ENCODE data around the gene MARCHF9.

MARCHF9 gene

DNA sequence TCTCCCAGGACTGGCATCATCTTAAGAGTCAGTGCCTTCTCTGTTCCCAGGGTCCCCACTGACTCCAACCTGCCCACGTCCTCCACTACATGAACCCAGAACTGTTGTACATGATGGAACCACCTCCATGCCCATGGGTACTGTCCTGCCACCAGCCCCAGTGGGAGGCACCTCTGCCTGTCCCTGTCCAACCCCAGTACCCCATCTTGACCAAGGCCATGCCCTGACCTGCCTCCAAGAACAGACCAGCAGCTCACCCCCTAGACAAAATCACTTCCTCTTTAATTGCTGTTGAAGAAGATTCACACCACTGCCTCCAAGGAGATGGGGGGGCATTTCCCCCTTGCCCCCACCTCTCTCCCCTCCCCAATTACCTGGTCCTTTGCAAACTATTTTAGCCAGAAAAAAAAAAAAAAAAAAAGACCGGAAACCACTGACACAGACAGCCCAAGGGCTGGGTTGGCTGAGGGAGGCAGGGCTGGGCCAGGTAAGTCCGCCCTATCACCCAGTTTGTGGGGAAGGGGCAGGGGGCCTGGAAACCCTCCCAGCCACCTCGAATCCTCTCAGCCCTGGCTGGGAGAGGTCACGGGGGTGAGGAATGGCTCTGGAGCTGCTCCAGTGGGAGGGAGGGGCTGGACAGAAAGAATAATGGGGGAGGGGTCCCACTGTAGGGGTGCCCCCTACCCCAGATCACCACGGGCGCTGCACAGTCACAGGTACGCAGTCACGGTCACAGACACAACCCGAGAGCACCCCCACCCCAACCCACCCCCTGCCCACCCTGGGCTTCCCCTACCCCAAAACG lies 29.8 kb upstream of the MARCHF9 start:
- no peak for DNase-seq

DNA sequence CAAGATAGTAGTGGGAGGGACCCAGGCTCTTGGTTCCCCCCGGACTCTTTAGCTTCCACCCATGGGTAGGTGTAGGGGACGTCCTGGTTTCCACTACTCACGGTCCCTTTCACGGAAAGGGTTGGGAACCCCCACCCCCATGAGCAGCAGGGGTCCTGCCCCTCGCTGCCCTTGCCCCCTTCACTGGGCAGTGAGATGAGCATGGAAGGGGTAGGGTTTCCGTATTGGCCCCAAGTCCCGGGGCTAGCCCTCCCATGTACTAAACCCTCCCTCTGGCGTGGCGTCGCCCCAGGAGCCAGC lies 29.1 kb upstream of the MARCHF9 start:
- no peak for DNase-seq

DNA sequence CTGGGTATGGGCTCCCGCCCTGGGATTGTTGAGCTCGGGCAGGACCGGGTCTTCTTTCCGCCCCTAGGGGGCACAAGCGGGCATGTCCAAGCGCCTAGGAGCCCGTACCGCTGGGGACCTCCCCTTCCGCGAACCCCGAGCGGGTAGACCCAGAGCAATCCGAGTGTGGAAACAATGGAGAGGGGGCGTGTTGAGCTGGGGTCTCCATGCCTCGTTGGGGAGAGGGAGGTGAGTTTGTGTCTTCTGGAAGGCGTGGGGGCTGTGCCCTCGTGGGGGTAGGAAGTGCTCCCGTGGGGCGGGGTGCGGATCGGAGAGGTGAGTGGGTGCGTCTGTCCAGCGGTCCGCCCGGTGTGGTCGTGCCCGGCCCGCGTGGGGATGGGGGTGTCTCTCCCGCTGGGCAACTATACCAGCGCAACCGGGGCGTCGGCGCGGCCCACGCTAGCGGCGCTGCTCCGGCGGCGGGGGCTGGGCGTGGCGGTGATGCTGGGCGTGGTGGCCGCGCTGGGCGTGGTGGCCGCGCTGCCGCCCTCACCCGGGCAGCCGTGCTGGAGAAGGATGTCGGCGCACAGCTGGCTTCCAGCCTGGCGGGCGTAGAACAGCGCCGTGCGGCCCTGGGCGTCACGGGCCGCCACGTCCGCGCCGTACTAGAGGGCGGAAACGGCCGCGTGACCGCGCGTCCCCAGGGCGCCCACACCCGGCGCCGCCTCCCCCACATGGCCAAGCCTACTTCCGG lies 28.6 kb upstream of the MARCHF9 start:
- DNase-seq = no peak

DNA sequence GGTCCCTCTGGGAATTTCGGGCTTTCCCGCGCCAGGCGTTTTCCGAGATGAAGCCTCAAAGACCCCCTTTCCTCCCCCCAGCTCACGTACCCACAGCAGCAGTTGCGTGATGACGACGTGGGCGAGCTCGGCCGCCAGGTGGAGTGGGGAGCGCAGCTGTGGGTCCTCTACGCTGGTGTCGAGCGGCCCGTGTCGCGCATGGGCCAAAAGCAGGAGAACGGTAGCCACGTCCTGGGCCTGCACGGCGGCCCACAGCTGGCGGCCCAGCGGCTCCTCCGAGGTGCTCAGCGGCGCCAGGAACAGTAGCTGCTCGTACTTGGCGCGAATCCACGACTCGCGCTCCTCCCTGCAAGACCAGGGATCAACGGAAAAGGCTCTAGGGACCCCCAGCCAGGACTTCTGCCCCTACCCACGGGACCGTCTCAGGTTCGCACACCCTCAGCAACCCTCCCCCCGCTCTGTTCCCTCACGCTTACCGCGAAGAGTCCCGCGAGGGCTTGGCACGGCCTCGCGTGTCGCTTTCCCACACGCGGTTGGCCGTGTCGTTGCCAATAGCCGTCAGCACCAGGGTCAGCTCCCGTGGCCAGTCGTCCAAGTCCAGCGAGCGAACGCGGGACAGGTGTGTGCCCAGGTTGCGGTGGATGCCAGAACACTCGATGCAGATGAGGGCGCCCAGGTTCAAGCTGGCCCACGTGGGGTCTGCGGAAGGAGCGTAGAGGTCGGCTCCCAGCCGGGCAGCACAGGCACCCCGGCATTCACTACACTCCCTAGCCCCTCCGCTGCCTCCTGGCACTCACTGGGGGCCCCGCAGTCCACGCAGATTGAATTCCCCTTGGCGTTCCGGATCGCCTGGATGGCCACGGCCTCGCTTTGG lies 27.8 kb upstream of the MARCHF9 start:
- no peak for DNase-seq

DNA sequence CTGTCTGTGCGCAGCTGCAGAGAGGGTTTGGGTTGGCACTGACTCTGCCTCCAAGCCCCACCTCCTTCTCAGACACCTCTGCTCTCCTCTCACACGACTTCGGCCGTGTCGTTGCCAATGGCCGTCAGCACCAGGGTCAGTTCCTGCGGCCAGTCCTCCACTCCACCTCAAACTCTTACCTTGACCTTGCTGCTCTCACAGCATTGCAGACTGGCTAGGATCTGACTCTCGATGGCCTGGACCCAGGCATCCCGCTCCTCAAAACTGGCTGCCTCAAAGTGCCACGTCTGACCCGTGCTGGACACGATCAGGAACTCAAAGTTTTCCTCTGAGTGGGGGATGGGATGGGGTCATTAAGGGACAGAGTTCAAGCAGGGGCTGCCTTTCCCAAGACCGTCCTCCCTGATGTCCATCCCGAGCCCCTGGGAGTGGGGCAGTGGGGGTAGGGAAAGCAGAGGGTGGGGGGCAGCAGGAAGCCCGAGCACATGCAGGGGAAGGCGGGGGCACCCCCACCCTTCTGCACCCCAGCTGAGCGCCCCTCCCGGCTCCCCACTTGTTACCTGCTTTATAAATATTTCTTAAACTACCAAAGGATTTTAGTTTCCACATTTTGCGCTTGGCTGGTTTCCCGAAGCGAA lies 27.0 kb upstream of the MARCHF9 start:
- DNase-seq = no peak

DNA sequence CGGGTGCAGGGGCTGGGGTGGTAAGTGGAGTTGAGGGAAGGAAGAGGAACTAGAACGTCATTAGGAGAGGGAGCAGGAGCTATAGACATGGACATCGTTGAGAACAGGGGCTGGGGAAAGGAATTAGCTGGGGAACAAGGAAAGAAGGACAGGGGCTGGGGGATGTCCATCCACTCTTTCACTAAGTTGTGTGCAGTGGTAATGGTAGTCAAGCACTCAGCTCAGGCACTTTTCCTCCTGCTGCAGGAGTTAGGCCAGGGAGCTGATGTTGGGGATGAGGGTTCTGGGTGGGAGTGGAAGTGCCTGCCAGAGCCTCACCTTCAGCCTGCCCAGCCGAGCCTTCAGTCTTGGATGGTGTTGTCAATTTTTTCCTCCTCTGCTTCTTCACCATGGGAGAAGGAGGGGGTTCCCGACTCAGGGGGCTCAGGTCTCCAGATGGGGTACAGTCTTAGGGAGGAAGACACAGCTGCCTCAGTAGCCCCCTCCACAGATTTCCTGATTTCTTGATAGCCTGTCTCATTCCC lies 25.5 kb upstream of the MARCHF9 start:
- DNase-seq = no peak

DNA sequence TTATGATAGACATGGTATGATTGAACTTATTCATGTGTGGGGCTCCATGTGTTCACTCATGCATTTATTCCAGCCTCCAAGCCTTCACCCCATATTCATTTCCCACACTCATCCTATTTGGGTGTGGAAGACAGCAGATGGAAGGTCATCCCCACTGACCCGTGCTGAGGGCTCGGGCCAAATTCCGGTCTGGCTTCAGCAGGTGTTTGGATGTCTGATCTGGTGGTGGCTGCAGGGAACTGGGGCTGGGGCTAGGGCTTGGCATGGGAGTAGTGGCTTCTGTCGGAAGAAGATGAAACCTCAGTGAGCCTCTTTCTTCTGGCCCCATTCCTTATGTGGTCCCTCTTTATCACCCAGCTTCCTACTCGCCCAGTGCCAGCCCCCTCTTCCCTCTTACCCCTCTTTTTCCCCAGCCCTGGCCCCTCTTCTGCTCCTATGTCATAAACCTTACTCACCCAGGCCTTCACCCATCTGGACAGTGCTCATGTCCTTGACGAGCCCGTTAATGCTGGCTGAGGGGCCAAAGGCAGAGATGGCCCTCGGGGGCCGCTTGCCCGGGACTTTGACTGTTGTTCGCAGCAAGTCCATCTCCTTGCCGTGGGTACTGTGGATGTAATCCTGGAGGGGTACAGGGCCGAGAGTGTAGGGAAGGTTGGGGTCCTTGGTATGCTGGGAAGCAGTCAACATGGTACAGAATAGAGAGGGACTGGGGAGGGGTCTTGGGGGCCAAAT lies 24.4 kb upstream of the MARCHF9 start:
- DNase-seq = no peak

DNA sequence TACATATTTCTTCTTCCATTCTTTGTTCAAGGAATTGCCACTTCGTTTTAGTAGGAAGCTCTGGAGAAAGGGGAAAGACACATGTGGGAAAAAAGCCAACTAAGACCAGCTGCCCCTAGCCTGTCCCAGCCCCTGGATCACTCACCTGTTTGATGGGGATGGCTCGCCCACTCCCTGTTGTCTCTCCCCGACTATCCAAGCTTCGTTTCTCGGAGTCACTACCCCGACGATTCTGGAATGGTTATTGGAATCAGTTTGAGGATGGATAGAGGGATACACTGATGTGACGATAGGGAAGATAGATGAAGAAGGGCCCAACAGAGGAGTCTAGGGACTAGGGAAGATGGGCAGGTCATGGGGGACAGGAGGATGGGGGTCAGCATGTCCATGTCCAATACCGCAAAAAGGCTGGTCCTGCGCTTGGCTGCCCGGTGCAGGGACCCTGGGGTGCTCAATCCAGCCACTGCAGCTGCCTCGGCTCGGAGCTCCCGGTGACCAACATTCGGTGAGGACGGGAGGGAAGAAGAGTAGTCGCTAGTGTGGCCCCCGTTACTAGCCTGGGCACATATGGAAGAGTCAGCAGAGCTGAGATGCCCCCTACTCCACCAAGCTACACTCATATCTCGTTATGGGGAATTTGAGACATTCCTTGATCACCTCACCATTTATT lies 23.4 kb upstream of the MARCHF9 start:
- no peak for DNase-seq

DNA sequence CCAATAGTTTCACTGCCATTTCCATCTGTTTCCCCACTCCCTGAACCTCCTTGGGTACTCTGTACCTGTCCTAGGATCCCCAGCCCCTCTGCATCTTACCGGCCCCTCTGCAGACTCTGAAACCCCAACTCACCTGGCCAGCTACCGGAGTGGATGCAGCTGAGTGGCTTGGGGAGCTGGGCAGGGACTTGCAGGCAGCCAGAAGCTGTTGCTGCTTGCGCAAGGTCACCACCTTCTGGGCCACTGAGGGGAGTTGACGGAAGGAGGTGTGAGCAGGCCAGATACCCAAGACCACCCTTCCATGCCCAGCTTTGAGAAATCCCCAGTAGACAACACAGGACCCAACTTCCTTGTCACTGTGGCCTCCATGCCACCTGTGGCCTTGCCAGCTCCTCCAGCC lies 22.6 kb upstream of the MARCHF9 start:
- no peak for DNase-seq

DNA sequence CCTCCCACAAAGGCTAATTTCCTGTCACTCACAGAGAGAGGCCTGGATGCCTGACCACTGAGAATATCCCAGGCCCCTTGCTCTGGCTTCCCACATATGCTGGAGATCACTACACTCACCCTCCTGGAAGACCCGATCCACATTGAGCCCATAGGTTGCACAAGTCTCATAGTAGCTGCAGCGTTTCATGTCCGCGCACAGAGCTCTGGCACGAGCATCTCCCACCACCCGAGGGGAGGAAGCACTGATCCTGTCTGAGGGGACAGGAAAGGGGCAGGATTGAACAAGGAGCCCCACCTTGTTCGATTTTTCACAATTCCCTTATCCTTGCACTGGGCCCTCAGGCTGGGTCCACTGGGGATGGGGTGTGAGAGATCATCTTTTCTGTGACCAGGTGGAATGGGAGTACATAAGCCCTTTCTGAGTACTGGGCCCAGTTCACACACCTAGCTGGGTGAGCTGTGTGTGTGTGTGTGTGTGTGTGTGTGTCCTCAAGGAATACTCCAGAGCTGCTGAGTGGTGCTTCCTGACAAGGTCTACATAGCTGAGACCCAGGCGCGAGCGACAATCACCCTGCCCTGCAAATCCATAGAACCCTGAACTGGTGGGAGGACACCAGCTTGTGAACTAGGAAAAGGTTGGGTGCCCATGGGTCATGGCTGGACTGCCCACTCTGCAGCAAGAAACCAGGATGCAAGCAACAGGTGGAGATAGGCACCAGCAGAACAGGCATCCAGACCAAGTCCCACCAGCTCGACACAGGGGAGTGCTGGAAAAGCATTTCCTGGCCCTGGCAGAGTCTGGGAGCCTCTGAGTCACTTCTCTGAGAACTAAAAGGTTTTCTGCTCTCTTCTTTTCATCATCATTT lies 21.9 kb upstream of the MARCHF9 start:
- no peak for DNase-seq

DNA sequence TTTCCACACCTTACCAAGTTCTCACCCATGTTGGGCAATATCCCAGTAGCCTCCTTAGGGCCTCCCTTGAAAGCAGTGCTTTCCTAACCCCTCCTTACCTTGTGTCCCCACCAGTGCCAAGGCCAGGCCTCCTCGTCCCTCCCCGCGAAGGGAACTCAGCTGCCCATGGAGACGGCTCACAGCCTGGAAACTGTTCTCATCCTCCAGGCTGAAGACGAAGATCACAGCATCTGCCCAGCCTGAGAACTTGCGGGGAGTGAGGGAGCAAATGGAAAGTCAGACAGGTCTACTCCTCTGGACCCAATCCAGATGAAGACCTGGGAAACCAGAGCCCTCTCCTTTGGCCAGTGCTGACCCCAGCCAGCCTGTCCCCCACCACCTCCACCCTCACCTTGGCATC lies 21.0 kb upstream of the MARCHF9 start:
- no peak for DNase-seq

DNA sequence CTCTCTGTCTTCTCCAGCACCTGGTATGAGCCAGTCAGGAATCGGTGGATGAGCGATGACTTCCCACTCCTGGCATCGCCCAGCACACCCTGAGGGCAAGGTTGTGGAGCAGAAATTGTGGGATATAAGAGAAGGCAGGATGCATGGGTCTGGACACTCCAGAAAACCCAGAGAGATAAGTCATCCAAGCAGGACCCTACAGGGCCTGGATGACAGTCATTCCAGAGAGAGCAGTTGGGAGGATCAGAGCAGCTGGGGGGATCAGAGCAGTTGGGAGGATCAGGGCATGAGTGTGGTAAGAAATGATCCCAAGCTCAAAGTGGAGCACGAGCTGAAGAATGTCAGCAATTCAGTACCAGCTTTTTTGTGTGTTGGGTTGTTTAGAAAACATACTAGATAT lies 20.3 kb upstream of the MARCHF9 start:
- DNase-seq = no peak

DNA sequence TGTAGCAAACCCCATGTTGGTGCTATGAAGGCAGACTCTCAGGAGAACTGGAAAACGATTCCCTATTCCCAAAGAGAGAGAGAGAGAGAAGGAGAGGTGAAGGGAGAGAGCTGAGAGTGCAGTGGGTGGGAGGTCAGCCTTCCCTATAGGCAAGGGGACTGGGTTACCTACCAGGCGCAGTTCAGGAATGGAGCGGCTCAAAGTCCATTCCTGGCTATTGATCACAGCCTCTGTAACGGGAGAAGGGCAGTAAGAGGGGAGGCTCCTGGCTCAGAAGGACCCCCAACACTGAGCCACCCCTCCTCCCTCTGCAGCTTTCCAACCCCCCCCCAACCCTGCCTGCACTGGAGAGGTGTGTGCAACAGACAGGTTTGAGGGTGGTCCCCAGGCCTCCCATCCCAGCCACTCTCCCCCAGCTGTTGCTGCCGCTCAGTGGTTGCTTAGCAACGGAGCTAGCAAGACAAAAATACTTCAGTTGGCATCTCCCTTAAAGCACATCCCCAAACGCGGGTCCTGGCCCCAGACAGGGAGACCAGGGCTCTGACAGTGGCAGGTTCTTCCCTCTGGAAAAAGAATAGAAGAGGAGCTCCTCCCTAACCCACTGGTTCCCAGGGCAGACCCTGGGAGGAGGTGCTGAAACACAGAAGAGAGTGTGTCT lies 19.6 kb upstream of the MARCHF9 start:
- no peak for DNase-seq

DNA sequence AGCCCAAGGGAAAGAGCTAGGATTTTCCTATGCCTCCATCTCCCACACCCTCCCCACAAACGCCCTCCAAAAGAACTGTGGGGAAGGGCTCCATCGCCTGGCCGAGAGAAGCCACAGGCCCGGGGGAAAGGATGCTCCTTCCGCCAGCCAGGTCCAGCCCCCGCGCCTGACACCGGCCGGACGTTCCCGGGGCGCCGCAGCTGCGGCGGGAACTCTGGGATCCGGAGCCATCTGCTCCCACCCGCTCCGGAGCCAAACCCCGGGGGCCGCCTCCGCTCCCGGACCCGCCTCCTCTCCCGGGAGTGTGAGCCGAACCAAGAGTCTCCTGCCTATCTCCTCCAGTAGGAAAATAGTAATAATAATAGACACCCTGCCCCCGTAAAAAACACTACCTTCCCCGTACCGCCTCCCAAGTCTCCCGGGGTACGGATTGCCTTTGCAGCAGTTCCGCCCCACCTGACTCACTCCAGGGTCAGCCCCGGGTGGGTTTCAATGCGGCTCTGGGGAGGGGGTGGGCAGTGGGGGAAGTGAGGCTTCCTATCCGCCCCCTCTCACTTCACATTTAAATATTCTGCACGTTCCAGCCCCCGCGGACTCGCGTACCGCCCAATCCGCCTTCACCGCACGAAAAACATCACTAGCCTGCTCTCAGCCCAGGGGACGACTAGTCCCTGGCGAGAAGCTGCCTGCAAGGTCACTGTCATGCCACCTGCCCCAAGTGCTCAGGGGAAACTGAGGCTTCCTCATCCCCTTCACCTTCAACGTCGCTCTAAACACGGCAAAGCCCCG lies 18.8 kb upstream of the MARCHF9 start:
- DNase-seq = no peak

DNA sequence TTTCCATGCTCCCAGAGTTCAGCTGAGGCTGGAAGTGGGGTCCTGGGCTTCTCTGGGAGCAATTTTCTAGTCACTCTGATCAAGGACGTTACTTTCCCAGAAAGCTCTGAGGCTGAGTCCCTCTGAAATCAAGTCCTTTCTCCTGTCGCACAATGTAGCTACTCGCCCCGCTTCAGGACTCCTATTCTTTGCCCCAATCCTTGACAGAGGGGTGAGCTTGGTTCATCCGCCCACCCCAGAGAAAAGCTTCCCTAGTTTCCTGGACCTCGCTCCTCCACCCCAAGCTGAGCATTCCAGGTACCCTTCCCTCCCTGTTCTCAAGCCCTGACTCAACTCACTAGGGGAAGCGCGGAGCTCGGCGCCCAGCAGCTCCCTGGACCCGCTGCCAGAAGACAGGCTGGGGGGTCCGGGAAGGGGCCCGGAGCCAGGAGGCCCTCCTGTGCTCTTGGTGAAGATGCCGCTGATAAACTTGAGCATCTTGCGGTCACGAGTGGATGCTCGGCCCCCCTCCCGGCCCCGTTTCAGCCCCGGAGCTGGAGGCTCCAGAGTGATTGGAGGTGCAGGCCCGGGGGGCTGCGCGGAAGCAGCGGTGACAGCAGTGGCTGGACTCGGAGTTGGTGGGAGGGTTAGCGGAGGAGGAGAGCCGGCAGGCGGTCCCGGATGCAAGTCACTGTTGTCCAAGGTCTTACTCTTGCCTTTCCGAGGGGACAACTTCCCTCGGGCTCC lies 18.0 kb upstream of the MARCHF9 start:
- DNase-seq = no peak

DNA sequence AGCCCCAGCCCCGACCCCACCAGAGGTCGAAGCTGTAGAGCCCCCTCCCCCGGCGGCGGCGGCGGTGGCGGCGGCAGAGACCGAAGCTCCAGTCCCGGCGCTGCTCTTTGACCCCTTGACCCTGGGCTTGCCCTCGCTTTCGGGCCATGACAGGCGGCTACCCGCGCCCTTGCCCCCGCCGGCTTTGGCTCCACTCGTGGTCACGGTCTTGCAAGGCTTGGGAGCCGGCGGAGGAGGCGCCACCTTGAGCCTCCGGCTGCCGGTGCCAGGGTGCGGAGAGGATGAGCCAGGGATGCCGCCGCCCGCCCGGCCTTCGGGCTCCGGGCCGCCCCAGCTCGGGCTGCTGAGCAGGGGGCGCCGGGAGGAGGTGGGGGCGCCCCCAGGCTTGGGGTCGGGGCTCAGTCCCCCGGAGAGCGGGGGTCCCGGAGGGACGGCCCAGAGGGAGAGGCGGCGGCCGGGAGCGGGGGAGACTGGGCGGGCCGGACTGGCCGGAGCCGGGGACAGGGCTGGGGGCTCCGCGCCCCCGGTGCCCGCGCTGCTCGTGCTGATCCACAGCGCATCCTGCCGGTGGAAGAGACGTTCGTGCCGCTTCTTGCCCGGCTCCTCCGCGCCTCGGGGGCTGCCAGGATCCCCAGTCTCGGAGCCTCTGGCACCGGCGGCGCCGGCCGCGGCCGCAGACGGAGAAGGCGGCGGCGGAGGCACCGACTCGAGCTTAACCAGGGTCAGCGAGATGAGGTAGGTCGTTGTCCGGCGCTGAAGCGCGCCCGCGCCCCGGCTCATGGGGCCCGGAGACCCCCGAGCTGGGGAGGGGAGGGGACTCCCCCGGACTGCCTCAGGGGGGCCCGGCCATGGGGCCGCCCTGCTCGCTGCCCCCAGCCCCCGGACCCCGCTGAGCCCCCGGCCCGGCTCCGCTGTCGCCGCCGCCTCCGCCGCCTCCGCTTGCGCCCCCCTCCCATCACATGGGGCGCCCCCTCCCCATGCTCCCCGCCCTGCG lies 17.1 kb upstream of the MARCHF9 start:
- no peak for DNase-seq

DNA sequence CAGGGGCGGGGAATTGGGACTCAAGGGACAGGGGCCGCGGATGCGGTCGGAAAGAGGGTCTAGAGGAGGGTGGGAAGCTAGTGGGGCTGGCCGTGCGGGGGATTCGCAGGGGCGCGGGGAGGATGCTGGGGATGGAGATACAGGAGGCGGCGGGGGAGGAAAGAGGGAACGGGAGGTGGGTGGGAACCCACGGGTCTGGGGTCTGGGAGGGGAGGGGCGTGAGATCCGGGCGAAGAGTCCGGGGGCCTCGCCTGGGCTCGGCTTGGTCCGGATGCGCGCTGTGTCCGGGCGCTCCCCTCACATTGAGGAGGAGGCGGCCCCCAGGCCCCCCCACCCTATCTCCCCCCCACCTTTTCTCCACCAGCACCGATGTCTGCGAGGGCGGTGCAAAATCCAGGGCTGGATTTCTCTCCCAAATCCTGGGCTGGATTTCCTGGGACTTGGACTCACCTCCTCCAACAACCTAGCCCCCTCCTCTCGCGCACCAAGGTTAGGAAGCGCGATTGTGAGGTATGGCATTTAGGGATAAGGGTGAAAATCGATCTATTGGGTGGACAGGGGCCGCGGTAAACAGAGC lies 16.2 kb upstream of the MARCHF9 start, which contains the start of gene AGAP2:
AGAP2 (minus strand) TSS at position 82 of the 577 bp plus-strand sequence. CDS start 496 bp downstream, outside the sequence.
- no peak for DNase-seq
